ENCODE data around the gene HDAC9. TPM values are rescaled to one million over a fixed set of nuclear protein-coding genes. Genes with fewer than 3 reads are reported as not detected.

Gene HDAC9
- total and polyA plus RNA-seq, 2 of the 13 experiments (the other 11 are each of a cell fraction or from before 2014, with no cell fraction given): 0.05 to 0.07 TPM

DNA sequence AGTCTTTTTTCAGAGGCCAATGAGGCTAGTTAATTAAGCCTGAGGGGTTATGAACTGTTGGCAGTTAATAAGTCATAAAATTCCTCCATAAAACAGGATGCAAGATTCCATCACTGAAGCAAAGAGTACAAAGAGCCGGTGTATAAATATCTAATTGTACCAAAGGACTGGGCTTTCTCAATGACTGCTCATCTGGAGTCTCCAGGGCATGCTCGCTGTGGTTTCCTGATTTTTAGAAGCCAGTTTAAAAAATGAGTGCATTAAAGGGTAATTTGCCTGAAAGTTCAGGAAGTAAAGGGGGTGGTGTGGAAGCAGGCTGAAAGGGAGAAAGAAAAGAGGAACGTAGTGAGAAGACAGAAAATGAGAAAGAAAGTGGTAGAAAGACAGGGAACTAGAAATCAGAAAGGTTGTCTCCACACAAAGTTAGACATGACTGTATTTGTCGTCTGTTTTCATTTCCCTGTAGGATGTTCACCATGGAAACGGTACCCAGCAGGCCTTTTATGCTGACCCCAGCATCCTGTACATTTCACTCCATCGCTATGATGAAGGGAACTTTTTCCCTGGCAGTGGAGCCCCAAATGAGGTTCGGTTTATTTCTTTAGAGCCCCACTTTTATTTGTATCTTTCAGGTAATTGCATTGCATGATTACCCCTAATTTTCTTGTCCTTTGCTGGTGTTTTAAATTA lies 339.6 kb downstream of the HDAC9 start:
- Histone ChIP-seq H3K36me3 (replicated peaks in 1 of 2; ENCODE audit: control insufficient read depth in 1 of 2, insufficient read depth in 2 of 2, low read length in 2 of 2) (no peaks in the 10 kb centered on the region), H3K9me3 (ENCODE audit: low read length) (peaks cover 46% of the 10 kb centered on the region), H3K9ac (ENCODE audit: insufficient read depth, low read depth, low read length) (no peak overlapping the region), H2AFZ (ENCODE audit: low read length) (no peak overlapping the region), H3K27me3 (ENCODE audit: control insufficient read depth in 1 of 2, insufficient read depth in 2 of 2, low read length in 2 of 2) (no peaks in the 10 kb centered on the region), H3K4me3 (replicated peaks in 1 of 3; ENCODE audit: insufficient read depth in 1 of 3, low read depth in 2 of 3, low read length in 3 of 3) (no peak overlapping the region), H3K79me2 (ENCODE audit: insufficient read depth, low read length) (no peaks in the 10 kb centered on the region), H3K4me2 (ENCODE audit: low read depth, low read length) (no peak overlapping the region), H3K4me1 (ENCODE audit: insufficient read depth, low read length) (no peaks in the 10 kb centered on the region), H4K20me1 (ENCODE audit: insufficient read depth, low read length) (no peaks in the 10 kb centered on the region), H3K27ac (ENCODE audit: extremely low read length, insufficient read depth, low read length) (no peak overlapping the region)
- in situ Hi-C loops (cut with HindIII; ENCODE audit: extremely low pct_ligation_motif_present, low pct_unique_long_range_greater_than_20kb) (no loop called here), intact Hi-C loops (cut with micrococcal nuclease; ENCODE audit: unreplicated experiment) (no loop called here)
- ATAC-seq (no peak), FAIRE-seq (no peak), DNase-seq (ENCODE audit: low spot score) (no peak)
- TF ChIP-seq MAFK (conservative IDR thresholded peaks at IDR 0.05 in 1 of 2, IDR thresholded peaks at IDR 0.05 in 1 of 2; ENCODE audit: low read length in 2 of 2) (0 out of 4 replicates have a peak, but pooled peaks of 1 of the 2 experiments have one; percentile 17), ZHX1 (CRISPR knock-in tag; IDR thresholded peaks at IDR 0.05; ENCODE audit: low read depth) (no peak)
- WGBS (ENCODE audit: low lambda C conversion rate): 4% methylated on average over 7 of the region's 7 CpGs
- POLR2A ChIA-PET: no interaction called here
- no TSS peak for BruUV-seq (replicated peaks)
- CTCF ChIA-PET (ENCODE audit: low intra/inter-chr PET ratio, low total read pairs): no interaction called here

DNA sequence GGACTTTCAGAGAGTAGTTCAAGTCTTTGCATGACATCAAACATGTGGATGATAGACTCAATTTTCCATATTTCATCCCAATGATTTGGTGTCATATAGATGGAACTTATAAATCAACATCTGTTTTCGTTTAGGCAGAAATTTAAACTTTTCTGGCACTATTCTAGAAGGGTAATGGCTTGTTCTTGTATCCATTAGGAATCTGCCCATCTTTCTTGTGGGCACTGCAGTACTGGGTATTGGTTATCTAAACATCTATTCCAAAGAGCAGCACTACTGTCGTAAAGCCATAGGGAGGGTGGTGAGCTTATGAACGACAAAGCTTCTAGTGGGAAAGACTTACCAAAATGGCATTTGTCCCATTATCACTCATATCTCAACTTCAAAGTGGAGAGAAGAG lies 348.4 kb downstream of the HDAC9 start:
- Histone ChIP-seq H3K36me3 (replicated peaks in 1 of 2; ENCODE audit: control insufficient read depth in 1 of 2, insufficient read depth in 2 of 2, low read length in 2 of 2) (no peaks in the 10 kb centered on the region), H4K20me1 (ENCODE audit: insufficient read depth, low read length) (no peaks in the 10 kb centered on the region), H3K4me1 (ENCODE audit: insufficient read depth, low read length) (no peaks in the 10 kb centered on the region), H2AFZ (ENCODE audit: low read length) (no peak overlapping the region), H3K4me3 (replicated peaks in 1 of 3; ENCODE audit: insufficient read depth in 1 of 3, low read depth in 2 of 3, low read length in 3 of 3) (no peak overlapping the region), H3K4me2 (ENCODE audit: low read depth, low read length) (no peak overlapping the region), H3K9ac (ENCODE audit: insufficient read depth, low read depth, low read length) (no peak overlapping the region), H3K27ac (ENCODE audit: extremely low read length, insufficient read depth, low read length) (no peak overlapping the region), H3K9me3 (ENCODE audit: low read length) (peaks cover 70% of the 10 kb centered on the region), H3K27me3 (ENCODE audit: control insufficient read depth in 1 of 2, insufficient read depth in 2 of 2, low read length in 2 of 2) (no peaks in the 10 kb centered on the region), H3K79me2 (ENCODE audit: insufficient read depth, low read length) (no peaks in the 10 kb centered on the region)
- FAIRE-seq (no peak), DNase-seq (ENCODE audit: low spot score) (no peak), ATAC-seq (no peak)
- ChIA-PET POLR2A (no interaction called here), CTCF (ENCODE audit: low intra/inter-chr PET ratio, low total read pairs) (no interaction called here)
- BruUV-seq (replicated peaks): no TSS peak
- intact Hi-C loops (cut with micrococcal nuclease; ENCODE audit: unreplicated experiment) (no loop called here), in situ Hi-C loops (cut with HindIII; ENCODE audit: extremely low pct_ligation_motif_present, low pct_unique_long_range_greater_than_20kb) (no loop called here)
- 0% methylated on average over 3 of the region's 3 CpGs for WGBS (ENCODE audit: low lambda C conversion rate)
- TF ChIP-seq RFX1 (IDR thresholded peaks at IDR 0.05) (no peak), ZNF563 (CRISPR knock-in tag; IDR thresholded peaks at IDR 0.05) (no peak), ZSCAN9 (CRISPR knock-in tag; IDR thresholded peaks at IDR 0.05; ENCODE audit: borderline replicate concordance) (no peak), RELA (CRISPR knock-in tag; IDR thresholded peaks at IDR 0.05) (no peak), ZNF598 (CRISPR knock-in tag; IDR thresholded peaks at IDR 0.05; ENCODE audit: borderline replicate concordance) (no peak), SATB2 (CRISPR knock-in tag; IDR thresholded peaks at IDR 0.05) (no peak), ZFP82 (CRISPR knock-in tag; IDR thresholded peaks at IDR 0.05; ENCODE audit: borderline replicate concordance) (no peak), ZNF546 (CRISPR knock-in tag; conservative IDR thresholded peaks at IDR 0.05) (no peak), ZNF615 (CRISPR knock-in tag; IDR thresholded peaks at IDR 0.05; ENCODE audit: borderline replicate concordance) (no peak), SP1 (IDR thresholded peaks at IDR 0.05) (no peak), SP1 (CRISPR knock-in tag; IDR thresholded peaks at IDR 0.05) (no peak)
- TF ChIP-seq, protein P1, sequence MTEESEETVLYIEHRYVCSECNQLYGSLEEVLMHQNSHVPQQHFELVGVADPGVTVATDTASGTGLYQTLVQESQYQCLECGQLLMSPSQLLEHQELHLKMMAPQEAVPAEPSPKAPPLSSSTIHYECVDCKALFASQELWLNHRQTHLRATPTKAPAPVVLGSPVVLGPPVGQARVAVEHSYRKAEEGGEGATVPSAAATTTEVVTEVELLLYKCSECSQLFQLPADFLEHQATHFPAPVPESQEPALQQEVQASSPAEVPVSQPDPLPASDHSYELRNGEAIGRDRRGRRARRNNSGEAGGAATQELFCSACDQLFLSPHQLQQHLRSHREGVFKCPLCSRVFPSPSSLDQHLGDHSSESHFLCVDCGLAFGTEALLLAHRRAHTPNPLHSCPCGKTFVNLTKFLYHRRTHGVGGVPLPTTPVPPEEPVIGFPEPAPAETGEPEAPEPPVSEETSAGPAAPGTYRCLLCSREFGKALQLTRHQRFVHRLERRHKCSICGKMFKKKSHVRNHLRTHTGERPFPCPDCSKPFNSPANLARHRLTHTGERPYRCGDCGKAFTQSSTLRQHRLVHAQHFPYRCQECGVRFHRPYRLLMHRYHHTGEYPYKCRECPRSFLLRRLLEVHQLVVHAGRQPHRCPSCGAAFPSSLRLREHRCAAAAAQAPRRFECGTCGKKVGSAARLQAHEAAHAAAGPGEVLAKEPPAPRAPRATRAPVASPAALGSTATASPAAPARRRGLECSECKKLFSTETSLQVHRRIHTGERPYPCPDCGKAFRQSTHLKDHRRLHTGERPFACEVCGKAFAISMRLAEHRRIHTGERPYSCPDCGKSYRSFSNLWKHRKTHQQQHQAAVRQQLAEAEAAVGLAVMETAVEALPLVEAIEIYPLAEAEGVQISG (CRISPR knock-in tag; IDR thresholded peaks at IDR 0.05): no peak
